ENCODE measurements around the gene GPR35. TPM values are rescaled to one million over a fixed set of nuclear protein-coding genes. Genes with fewer than 3 reads are reported as not detected.

Gene GPR35
- total RNA-seq, 4 donors from 2014 or later: 0.51 to 7.9 (median 1.7) TPM; not detected in 1

DNA sequence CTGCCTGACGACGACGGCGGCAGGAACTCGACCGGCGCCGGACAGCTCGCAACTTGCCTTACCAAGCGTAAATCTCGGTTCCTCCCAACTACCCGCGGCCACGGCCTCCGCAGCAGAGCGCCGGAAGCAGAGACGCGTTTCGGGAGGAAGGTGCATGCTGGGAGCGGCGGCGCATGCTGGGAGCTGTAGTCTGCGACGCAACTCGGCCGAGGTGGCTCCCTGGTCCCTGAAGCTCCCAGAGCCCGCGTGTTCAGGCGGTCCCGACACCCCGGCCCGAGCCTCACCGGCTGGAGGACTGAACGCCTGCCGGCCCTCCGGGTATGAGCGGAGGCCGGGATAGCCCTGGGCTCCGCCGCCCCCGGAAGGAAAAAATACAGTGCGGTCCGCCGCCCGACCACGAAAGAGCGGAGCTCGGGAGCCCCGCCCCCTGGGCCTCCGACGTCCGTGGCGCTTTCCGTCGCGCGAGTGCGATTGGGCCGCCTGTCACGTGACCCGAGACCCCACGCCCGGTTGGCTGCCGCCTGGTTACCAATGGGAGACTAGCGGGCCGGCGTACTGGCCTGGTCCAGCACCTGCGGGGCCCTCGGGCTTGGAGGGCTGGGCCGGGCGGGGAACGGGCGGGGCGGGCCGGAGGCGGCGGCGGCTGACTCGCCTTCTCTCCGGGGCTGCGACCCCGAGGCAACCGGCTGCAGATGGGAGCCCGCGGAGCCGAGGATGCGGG, 38.9 kb upstream of the GPR35 start, which contains the start of gene CAPN10:
Gene CAPN10 (plus strand): TSS at position 537 of the 721 bp plus-strand sequence. CDS start 178 bp downstream, at position 715.
- TF ChIP-seq, protein P1, sequence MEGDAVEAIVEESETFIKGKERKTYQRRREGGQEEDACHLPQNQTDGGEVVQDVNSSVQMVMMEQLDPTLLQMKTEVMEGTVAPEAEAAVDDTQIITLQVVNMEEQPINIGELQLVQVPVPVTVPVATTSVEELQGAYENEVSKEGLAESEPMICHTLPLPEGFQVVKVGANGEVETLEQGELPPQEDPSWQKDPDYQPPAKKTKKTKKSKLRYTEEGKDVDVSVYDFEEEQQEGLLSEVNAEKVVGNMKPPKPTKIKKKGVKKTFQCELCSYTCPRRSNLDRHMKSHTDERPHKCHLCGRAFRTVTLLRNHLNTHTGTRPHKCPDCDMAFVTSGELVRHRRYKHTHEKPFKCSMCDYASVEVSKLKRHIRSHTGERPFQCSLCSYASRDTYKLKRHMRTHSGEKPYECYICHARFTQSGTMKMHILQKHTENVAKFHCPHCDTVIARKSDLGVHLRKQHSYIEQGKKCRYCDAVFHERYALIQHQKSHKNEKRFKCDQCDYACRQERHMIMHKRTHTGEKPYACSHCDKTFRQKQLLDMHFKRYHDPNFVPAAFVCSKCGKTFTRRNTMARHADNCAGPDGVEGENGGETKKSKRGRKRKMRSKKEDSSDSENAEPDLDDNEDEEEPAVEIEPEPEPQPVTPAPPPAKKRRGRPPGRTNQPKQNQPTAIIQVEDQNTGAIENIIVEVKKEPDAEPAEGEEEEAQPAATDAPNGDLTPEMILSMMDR (IDR thresholded peaks at IDR 0.05): peak in 2 of 4 experiments; percentile 17 to 20
- peak; percentile 45 to 61 for TF ChIP-seq POLR2A (IDR thresholded peaks at IDR 0.05)
- Histone ChIP-seq H3K4me3 (peak within 1 kb of the TSS; percentile 67 to 77), H3K36me3 (no peaks in the 10 kb centered on the region), H3K27me3 (no peaks in the 10 kb centered on the region), H3K4me1 (peaks cover 16 to 24% of the 10 kb centered on the region in 2 donors), H3K9me3 (no peaks in the 10 kb centered on the region), H3K27ac (peak within 1 kb of the TSS; percentile 89 to 93)
- intact Hi-C loops (cut with DNase I; ENCODE audit: low total_unique reads): no loop called here
- DNase-seq: peak; percentile 97

- Histone ChIP-seq H3K4me1 (peaks cover 16 to 24% of the 10 kb centered on the region in 2 donors), H3K9me3 (no peaks in the 10 kb centered on the region)
- intact Hi-C loops (cut with DNase I; ENCODE audit: low total_unique reads): no loop called here
These were observed 38.1 kb upstream of the GPR35 start for GRCh38 chr2:240586919-240587800.

DNA sequence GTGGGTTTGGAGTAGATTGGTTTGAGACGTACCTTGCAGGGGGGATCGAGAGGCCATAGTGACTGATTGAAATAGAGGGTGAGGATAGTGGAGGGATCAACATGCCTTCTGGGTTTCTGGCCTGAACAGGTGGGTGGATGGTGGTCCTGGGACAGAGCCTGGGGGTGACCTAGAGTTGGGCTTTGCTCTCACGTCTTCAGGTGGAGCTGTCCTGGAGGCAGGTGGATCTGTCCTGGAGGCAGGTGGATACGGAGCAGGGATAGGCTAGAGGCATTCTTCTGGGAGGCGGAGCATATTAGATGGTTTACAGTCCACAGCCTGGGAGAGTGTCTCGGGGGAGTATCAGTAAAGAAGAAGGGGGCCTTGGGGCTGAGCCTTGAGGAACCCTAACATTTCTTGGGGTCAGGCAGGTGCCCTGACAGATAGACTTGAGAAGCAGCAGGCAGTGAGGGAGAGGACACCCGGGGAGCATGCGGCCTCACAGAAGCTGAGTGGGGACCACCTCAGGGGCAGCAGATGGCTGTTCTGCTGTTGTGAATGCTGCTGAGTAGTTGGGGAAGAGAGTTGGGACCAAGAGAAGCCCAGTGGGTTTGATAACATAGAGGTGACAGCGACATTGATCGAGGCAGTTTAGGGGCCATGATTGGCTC, 37.1 kb upstream of the GPR35 start:
- no peaks in the 10 kb centered on the region for H3K9me3 ChIP-seq
- H3K4me1 ChIP-seq: peaks cover 16 to 24% of the 10 kb centered on the region in 2 donors
- no peaks in the 10 kb centered on the region for H3K27me3 ChIP-seq
- TF ChIP-seq POLR2A (IDR thresholded peaks at IDR 0.05): no peak
- TF ChIP-seq, protein P1 (IDR thresholded peaks at IDR 0.05): no peak
- H3K27ac ChIP-seq: no peak overlapping the region
- intact Hi-C loops (cut with DNase I; ENCODE audit: low total_unique reads): no loop called here
- H3K4me3 ChIP-seq: no peak overlapping the region
- DNase-seq: no peak
- no peaks in the 10 kb centered on the region for H3K36me3 ChIP-seq

More at GRCh38 chr2:240586919-240587800, 38.1 kb upstream of the GPR35 start:
- H3K27ac ChIP-seq: peak overlapping the region; percentile 37 to 93
- no peaks in the 10 kb centered on the region for H3K36me3 ChIP-seq
- H3K27me3 ChIP-seq: no peaks in the 10 kb centered on the region
- no peak for TF ChIP-seq POLR2A (IDR thresholded peaks at IDR 0.05)
- TF ChIP-seq, protein P1 (IDR thresholded peaks at IDR 0.05): no peak
- DNase-seq: peak in 1 of 2 donors; percentile 48
- H3K4me3 ChIP-seq: peak overlapping the region; percentile 67 to 77

DNA sequence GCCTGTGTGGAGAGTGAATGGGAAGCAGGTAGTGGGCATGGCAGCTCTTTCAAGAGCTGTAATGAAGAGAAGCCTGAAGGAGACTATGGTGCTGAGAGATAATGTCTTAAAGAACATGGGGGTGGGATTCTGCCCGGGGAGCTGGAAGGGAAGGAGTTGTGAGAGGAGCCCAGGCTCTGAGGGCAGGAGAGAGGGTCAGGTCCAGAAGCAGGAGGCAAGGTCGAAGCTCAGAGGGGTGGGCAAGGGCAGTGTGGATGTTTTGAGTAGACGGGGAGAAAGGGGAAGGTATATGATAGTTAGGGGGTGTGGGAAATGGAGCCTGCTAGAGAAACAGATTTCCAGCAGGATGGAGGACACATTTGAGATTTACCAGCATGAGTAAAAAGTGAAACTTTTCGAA, 36.6 kb upstream of the GPR35 start:
- H3K27ac ChIP-seq: no peak overlapping the region
- H3K9me3 ChIP-seq: no peaks in the 10 kb centered on the region
- no peak overlapping the region for H3K4me3 ChIP-seq
- intact Hi-C loops (cut with DNase I; ENCODE audit: low total_unique reads): no loop called here
- TF ChIP-seq, protein P1 (IDR thresholded peaks at IDR 0.05): no peak
- no peak for TF ChIP-seq POLR2A (IDR thresholded peaks at IDR 0.05)
- H3K4me1 ChIP-seq: peaks cover 15 to 24% of the 10 kb centered on the region in 2 donors
- no peaks in the 10 kb centered on the region for H3K36me3 ChIP-seq
- H3K27me3 ChIP-seq: no peaks in the 10 kb centered on the region
- DNase-seq: no peak
